Right ventricle myocardium superior (tissue), 1 donor: Measurements from ENCODE around the gene ZCCHC9. TPM values are rescaled to one million over a fixed set of nuclear protein-coding genes. Genes with fewer than 3 reads are reported as not detected.

ENCODE experiments used
- ATAC-seq: fragments of 200-7000 bp; cut with Tn5 transposase; one replicate; pipeline ENCODE4 v1.9.1; 2020; ENCODE audit warnings: mild to moderate bottlenecking; ENCODE audit not compliant: poor library complexity
- DNase-seq: peaks from one replicate; pipeline ENCODE4 v3.0.0-alpha.2; 2020
- intact Hi-C: fragments of 100-400 bp; cut with DNase I; formaldehyde crosslinking; loops from one replicate; pipeline ENCODE4 v1.11.2; 2022
- total RNA-seq: library from RNA; stranded (reverse); fragmentation: NEBNext Ultra II Directional; extraction: Animal tissue kit (Norgen Biotek cat#: 25700); gene quantifications from one replicate; pipeline ENCODE4 v1.2.1, GENCODE V29; 2021
- donor health status: DM: no; HTN: yes; CAD: no; lungs with severe emphysema.

The ZCCHC9 gene
- total RNA-seq, 1 donor from 2014 or later: 9.9 TPM

DNA sequence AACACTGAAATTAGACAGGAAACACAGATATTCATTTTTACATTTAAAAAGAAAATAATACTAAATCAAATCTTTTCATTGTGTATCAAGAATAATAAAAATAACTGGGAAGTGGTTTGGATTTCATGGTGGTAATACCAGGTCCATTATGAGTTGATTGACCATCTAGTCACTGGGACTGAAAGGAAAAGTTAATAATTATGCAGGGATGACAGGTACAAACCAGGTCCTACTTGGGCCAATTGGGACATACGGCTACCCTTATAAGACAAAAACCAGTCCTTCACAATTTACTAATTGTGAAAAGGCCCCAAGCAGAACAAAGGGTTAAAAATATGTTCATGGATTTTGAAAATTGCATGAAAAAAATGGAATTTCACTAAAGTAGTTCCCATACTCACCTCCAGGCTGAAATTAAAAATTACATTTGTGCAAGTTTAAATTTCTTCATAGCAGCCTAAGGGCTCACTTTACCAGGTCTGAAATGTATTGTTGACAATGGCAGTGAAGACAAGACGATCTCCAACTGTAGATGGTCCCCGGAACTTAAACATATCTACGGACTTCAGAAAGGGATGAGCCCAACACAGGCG lies 44.1 kb downstream of the ZCCHC9 start:
- intact Hi-C loops: no loop called here
- DNase-seq: no peak
- no peak for ATAC-seq

DNA sequence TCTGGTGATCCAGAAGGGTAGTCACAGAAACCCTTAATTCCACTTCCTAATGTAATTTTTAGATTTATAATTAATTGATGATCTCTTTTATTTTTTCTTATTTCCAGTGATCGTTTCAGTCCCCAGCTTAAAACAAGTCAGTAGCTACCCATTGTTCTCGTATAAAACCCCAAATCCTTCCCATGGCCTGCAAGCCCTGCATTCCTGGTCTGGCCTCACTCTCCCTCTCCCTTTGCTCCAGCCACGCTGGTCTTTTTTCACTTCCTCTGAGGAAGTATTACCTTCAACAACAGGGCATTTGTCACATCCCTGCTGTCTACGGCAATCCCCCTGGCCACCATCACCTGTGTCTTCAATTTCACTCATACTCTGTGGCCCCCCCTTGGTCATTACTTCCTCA lies 47.8 kb downstream of the ZCCHC9 start:
- ATAC-seq: no peak
- DNase-seq: no peak
- intact Hi-C loops: no loop called here

DNA sequence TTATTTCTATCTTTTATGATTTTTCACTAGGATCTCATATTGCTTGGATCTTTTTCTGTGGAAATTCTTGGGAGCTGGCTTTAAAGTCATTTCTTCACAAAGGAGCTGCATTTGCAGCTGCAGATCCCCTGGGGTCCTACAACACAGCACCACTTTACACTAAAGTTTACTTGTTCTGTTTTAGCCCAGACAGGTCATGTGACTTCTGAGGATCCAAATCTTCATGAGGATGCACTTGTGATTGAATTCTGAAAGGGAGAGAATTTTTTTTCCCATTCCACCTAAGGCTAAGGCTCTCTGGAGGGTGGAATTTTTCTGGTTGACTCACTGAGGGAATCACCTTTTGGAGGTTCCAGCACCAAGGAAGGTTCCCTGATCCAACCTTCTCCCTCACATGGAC lies 49.1 kb downstream of the ZCCHC9 start:
- ATAC-seq: no peak
- DNase-seq: no peak
- intact Hi-C loops: no loop called here

DNA sequence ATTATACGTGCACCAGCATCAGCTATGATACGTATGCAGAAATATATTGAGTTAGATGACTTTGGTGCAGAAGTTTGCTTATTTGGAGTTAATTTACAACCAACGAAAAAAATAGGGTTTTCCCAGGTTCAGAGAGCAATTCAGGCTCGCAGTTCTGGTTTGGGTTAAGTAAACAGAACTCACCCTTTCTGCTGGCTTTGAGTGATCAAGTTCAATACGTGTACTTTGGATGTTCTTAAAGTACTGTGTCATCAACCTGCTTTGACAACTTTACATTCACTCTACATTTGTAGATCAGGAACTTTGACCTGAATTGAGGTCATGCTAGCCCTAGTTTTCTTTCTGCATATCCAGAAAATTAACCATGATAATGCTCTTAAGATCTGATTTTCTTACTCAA lies 51.8 kb downstream of the ZCCHC9 start:
- ATAC-seq: no peak
- intact Hi-C loops: no loop called here
- DNase-seq: no peak

DNA sequence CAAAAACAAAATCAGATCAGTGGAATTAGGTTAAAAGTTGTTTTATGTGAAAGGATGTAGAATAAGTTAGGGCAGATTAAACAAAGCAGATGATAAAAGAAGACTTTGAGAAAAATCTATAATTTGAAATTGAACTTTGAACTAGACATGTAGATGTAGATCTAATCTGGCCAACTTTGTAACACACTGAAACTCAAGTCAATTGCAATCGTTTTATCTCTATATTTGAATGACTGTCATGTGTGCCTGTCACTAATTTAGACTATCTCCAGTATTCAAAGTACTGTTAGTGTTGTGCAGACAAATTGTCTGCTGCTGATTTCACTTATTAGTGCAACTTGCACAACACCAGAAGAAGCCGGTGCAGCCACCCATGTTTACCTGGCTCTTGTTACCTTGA lies 52.7 kb downstream of the ZCCHC9 start:
- DNase-seq (no peak), ATAC-seq (no peak)
- intact Hi-C loops: no loop called here

DNA sequence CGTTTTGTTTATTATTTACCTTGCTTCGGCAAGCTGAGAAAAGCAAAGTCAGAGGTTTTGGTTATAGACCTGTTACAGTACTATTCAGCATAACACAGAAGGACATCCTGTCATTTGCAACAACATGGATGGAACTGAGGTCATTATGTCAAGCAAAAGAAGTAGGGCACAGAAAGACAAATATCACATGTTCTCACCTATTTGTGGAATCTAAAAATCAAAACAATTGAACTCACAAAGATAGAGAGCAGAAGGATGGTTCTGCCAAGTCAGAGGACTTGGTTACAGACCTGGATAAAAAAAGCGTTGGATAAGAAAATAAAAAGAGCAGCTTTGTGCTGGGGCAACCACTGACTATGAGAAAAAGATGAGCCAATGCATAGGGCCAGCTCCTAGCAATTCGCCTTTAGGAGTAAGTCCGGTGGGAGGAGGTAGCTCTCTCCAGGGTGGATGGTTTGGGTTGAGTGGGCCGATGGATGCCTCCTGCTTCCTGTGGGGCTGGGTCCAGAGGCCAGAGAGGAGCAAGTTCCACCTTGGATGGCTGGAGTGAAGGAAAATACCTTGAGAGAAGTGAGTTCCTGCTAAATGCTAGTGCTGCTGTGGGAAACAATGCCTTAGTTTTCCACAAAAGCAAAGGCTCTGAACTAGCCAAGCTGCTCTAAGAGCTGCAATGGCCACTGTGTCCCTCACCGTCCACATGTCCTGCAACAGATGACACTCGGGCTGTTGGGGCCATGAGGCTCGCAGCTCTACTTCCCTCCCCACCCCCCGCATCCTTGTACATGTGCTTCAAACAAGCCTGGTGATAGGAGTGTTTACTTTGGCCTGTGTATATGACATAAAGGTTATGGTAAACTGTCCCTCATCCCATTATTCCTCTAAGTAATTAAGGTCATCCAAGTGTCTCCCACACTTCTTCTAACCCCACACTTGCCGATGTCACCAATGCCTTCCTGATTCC lies 54.2 kb downstream of the ZCCHC9 start:
- ATAC-seq: no peak
- intact Hi-C loops: no loop called here
- no peak for DNase-seq

DNA sequence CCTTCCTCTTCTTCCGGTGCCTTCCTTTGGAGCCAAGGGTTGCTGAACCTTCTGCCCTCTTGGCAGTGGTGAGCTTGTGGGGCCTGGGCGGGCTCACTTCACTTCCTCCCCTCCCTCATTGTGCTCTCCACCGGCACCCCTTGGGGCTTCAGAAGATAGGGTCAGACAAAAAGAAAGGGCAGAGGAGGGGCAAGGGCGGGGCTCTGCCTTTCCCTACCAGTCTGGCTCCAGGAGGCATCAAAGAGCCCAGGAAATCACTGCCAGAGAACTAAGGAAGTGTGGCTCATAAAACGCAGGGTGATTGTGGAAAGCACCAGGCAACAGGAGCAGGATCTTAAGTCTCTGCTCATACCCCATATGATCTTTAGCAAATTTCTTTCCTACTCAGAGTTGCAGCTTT lies 57.7 kb downstream of the ZCCHC9 start:
- intact Hi-C loops: no loop called here
- no peak for DNase-seq
- no peak for ATAC-seq

DNA sequence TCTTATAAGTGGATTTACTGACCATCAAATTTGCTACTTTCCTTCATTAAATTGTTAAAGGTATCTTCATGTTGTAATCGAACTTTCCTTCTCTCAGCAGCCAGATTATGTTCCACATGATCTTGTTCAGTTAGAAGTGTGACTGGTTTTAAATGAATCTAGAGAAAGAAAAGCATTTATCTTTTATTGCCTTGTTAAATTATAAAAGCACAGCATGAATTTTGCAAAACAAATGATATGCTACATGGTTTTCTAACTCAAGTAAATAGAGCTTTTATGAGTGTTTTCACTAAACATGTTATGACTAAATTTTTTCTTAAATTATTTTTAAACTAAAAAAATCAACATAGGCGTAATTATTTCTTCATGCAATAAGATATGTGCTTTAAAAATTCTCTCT lies 58.5 kb downstream of the ZCCHC9 start:
- DNase-seq (no peak), ATAC-seq (no peak)

DNA sequence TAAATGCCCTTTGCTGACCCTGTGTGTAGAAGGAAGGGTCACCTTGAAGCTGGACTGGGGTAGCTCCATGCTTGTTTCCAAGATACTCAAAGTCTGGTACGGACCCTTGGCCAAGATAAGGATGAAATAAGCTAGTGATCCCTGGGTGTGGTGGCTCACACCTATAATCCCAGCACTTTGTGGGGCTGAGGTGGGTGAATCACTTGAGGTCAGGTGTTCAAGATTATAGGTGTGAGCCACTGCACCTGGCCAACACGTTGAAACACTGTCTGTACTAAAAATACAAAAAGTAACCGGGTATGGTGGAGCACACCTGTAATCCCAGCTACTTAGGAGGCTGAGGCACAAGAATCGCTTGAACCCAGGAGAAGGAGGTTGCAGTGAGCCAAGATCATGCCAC lies 59.3 kb downstream of the ZCCHC9 start:
- intact Hi-C loops: no loop called here
- DNase-seq (no peak), ATAC-seq (no peak)

More for the DNA sequence above, 58.5 kb downstream of the ZCCHC9 start:
- intact Hi-C loops: no loop called here

DNA sequence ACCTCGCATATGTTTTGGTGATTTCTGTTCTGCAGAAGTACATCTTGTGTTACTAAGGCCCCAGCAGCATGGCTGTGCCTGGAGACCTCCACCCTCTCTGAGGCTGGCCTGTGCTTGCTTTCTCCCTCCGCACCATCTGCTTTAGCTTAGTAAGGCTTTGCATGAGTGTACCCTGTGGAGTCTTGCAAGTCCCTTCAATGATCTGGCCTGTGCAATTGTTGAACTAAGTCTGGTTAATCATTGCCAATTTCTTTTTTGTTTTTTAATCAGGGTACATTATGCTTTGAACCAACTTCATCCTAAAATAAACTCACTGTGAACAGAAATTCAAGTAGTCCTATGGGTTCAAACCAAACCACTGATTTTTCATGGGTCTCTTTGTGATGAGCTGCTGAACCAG lies 60.2 kb downstream of the ZCCHC9 start:
- DNase-seq (no peak), ATAC-seq (no peak)
- intact Hi-C loops: no loop called here

Other genes with a start within 250 kb of the ZCCHC9 start
- gene CKMT2, start 68.3 kb upstream of the ZCCHC9 start, total RNA-seq: 1,933 TPM
- not detected for gene ACOT12, start 92.5 kb downstream of the ZCCHC9 start, total RNA-seq